HepG2 (cell line): ENCODE results near the gene DPH2. TPM values are rescaled to one million over a fixed set of nuclear protein-coding genes. Genes with fewer than 3 reads are reported as not detected.

Source experiments
- ATAC-seq: fragments of 200-7000 bp; cut with Tn5 transposase; 3 replicates; pipeline ENCODE4 v1.9.1; 2020; ENCODE audit warnings: mild to moderate bottlenecking, moderate library complexity
- BruUV-seq: library from RNA; stranded (reverse); fragments of 400-500 nt; replicated peaks from 2 replicates; lab custom pipeline; 2021; lab: Mats Ljungman, UMichigan
- CTCF ChIA-PET: fragments of 300-600 bp; formaldehyde crosslinking; extraction: SDS; loops from one replicate; lab custom pipeline; 2021; ENCODE audit warnings: low total read pairs, inconsistent platforms, low intra/inter-chr PET ratio; lab: Yijun Ruan, JAX
- POLR2A ChIA-PET: fragments of 350-600 bp; sonication (Branson Sonifier 250); formaldehyde crosslinking; loops from one replicate; lab custom pipeline; 2020; ENCODE audit warnings: antibody characterized with exemption, inconsistent platforms; lab: Yijun Ruan, JAX
- DNase-seq: peaks from one replicate; pipeline ENCODE4 v3.0.0-alpha.2; 2015; ENCODE audit warnings: low spot score
- FAIRE-seq: peaks from 3 replicates; lab custom pipeline; 2011; peaks lifted over from hg19 to GRCh38; lab: Jason Lieb, UNC
- H2AFZ ChIP-seq: one replicate; pipeline ENCODE4 v1.6.1; 2011; ENCODE audit warnings: low read length, inconsistent platforms
- H3K27ac ChIP-seq: fragments of 300-600 bp; 3 replicates; pipeline ENCODE4 v1.8.0; 2011; ENCODE audit warnings: mixed run types, mild to moderate bottlenecking, mixed read lengths, low read length, inconsistent platforms; ENCODE audit not compliant: insufficient read depth; ENCODE audit errors: extremely low read length
- H3K27me3 ChIP-seq, 2 experiments: fragments of 200-600 bp in 1 of 2; 2 replicates in 1 of 2; 3 replicates in 1 of 2; pipeline versions ENCODE4 v1.6.0 to v1.8.0; 2011; ENCODE audit warnings: low read length in 2 of 2, mild to moderate bottlenecking in 2 of 2, moderate library complexity in 2 of 2, inconsistent platforms in 1 of 2; ENCODE audit not compliant: insufficient read depth in 2 of 2, control insufficient read depth in 1 of 2
- H3K36me3 ChIP-seq, 2 experiments: fragments of 200-600 bp in 1 of 2; replicated peaks in 1 of 2; 2 replicates in 1 of 2; 3 replicates in 1 of 2; pipeline versions ENCODE4 v1.5.1 to v1.8.0; 2011; ENCODE audit warnings: low read length in 2 of 2, inconsistent platforms in 1 of 2; ENCODE audit not compliant: insufficient read depth in 2 of 2, control insufficient read depth in 1 of 2
- H3K4me1 ChIP-seq: 2 replicates; pipeline ENCODE4 v1.5.1; 2012; ENCODE audit warnings: low read length, inconsistent platforms; ENCODE audit not compliant: insufficient read depth
- H3K4me2 ChIP-seq: 2 replicates; pipeline ENCODE4 v1.6.0; 2011; ENCODE audit warnings: low read depth, low read length, inconsistent platforms
- H3K4me3 ChIP-seq, 3 experiments: fragments of 200-600 bp in 1 of 3; sonication (generic), shearing (Covaris generic) in 1 of 3; replicated peaks in 1 of 3; 2 replicates each; pipeline ENCODE4 v1.5.1; 2011 to 2016; ENCODE audit warnings: low read length in 3 of 3, inconsistent platforms in 2 of 3, low read depth in 2 of 3, mild to moderate bottlenecking in 2 of 3, control low read depth in 1 of 3, mixed read lengths in 1 of 3; ENCODE audit not compliant: insufficient read depth in 1 of 3
- H3K79me2 ChIP-seq: one replicate; pipeline ENCODE4 v1.6.1; 2011; ENCODE audit warnings: low read length, inconsistent platforms; ENCODE audit not compliant: insufficient read depth
- H3K9ac ChIP-seq: 2 replicates; pipeline ENCODE4 v1.6.0; 2011; ENCODE audit warnings: mild to moderate bottlenecking, low read depth, low read length, inconsistent platforms; ENCODE audit not compliant: insufficient read depth
- H3K9me3 ChIP-seq: 2 replicates; pipeline ENCODE4 v1.5.1; 2012; ENCODE audit warnings: mild to moderate bottlenecking, low read length
- H4K20me1 ChIP-seq: 2 replicates; pipeline ENCODE4 v1.6.0; 2011; ENCODE audit warnings: inconsistent platforms, mild to moderate bottlenecking, low read length, moderate library complexity; ENCODE audit not compliant: insufficient read depth
- AGO2 ChIP-seq: fragments of 200-400 bp; formaldehyde crosslinking; optimal IDR thresholded peaks from 2 replicates; pipeline ENCODE3; 2017; ENCODE audit warnings: mild to moderate bottlenecking, low read depth, low read length, moderate library complexity
- HIVEP1 ChIP-seq: sonication (generic); formaldehyde crosslinking; IDR thresholded peaks from 2 replicates; pipeline ENCODE4 v1.4.0; 2020; ENCODE audit warnings: mild to moderate bottlenecking, missing genetic modification reagents
- MAFG ChIP-seq: sonication (generic); formaldehyde crosslinking; IDR thresholded peaks from 2 replicates; pipeline ENCODE4 v1.5.1; 2020; ENCODE audit warnings: mild to moderate bottlenecking, missing genetic modification reagents
- MYNN ChIP-seq: sonication (generic); formaldehyde crosslinking; IDR thresholded peaks from 2 replicates; pipeline ENCODE4 v1.4.0; 2020; ENCODE audit warnings: mild to moderate bottlenecking, low read depth, missing genetic modification reagents
- PBX3 ChIP-seq: sonication (generic); formaldehyde crosslinking; IDR thresholded peaks from 2 replicates; pipeline ENCODE4 v1.8.1; 2023; ENCODE audit warnings: missing genetic modification reagents, inconsistent platforms, borderline replicate concordance
- THRA ChIP-seq: sonication (generic); formaldehyde crosslinking; IDR thresholded peaks from 2 replicates; pipeline ENCODE4 v1.4.0; 2020; ENCODE audit warnings: missing genetic modification reagents, borderline replicate concordance
- U2AF1 ChIP-seq: fragments of 200-400 bp; formaldehyde crosslinking; optimal IDR thresholded peaks from 2 replicates; pipeline ENCODE3; 2017; ENCODE audit warnings: mild to moderate bottlenecking, low read depth, low read length
- YY1 ChIP-seq: IDR thresholded peaks from 2 replicates; pipeline ENCODE4 v1.6.1; 2011; ENCODE audit warnings: low read length, low read depth, moderate library complexity, mild to moderate bottlenecking; ENCODE audit not compliant: insufficient read depth, insufficient replicate concordance
- ZNF207 ChIP-seq: fragments of 450-650 bp; IDR thresholded peaks from 2 replicates; pipeline ENCODE4 v1.6.1; 2016; ENCODE audit warnings: antibody characterized with exemption, borderline replicate concordance
- ZNF7 ChIP-seq: IDR thresholded peaks from 2 replicates; pipeline ENCODE4 v1.6.1; 2016; ENCODE audit warnings: missing biosample characterization, missing genetic modification reagents
- ZNF879 ChIP-seq: sonication (generic); formaldehyde crosslinking; IDR thresholded peaks from 2 replicates; pipeline ENCODE4 v1.8.1; 2023; ENCODE audit warnings: missing genetic modification reagents
- ZSCAN12 ChIP-seq: sonication (generic); formaldehyde crosslinking; IDR thresholded peaks from 2 replicates; pipeline ENCODE4 v1.9.0; 2021; ENCODE audit warnings: mild to moderate bottlenecking, missing genetic modification reagents
- WGBS: methylation state at CpG from one replicate; pipeline ENCODE4 v1.1.6; 2017; ENCODE audit warnings: low lambda C conversion rate; 5-methylcytosine and 5-hydroxymethylcytosine counted together
- in situ Hi-C: cut with HindIII; loops from 2 replicates; pipeline ENCODE4 v1.10.0; 2017; ENCODE audit warnings: low pct_unique_long_range_greater_than_20kb; ENCODE audit not compliant: extremely low pct_ligation_motif_present
- intact Hi-C: fragments of 100-400 bp; cut with micrococcal nuclease; formaldehyde crosslinking; loops from one replicate; pipeline ENCODE4 v1.10.0; 2022; ENCODE audit not compliant: unreplicated experiment
- polyA plus RNA-seq, 8 experiments: library from polyadenylated mRNA; depleted of rRNA in 3 of 8; stranded (reverse) in 7 of 8; unstranded in 1 of 8; fragments of >200 nt; fragmentation: Illumina TruSeq in 4 of 8; extraction: Trizol in 4 of 8; gene quantifications; 2 replicates each; pipeline versions ENCODE4 v1.2.1 to v1.2.3, GENCODE V29; 2011 to 2016; ENCODE audit warnings: low read depth in 4 of 8, missing spikeins in 1 of 8, mixed read lengths in 1 of 8; ENCODE audit not compliant: insufficient read depth in 1 of 8
- total RNA-seq, 5 experiments: library from RNA; depleted of rRNA; stranded (reverse); fragments of >200 nt; fragmentation: Illumina TruSeq; extraction: Trizol; gene quantifications; 2 replicates each; pipeline ENCODE4 v1.2.3, GENCODE V29; 2016; ENCODE audit warnings: low read depth in 1 of 5

DPH2 gene
- total and polyA plus RNA-seq, 2 of the 13 experiments (the other 11 are each of a cell fraction or from before 2014, with no cell fraction given), result 32.2 to 38.3 TPM

GRCh38 chr1:44016041-44016889 is 46.5 kb downstream of the DPH2 start:
- in situ Hi-C loops (no loop called here), intact Hi-C loops (no loop called here)
- FAIRE-seq (no peak), ATAC-seq (no peak), DNase-seq (no peak)
- Histone ChIP-seq H3K27ac (no peak overlapping the region), H3K79me2 (no peaks in the 10 kb centered on the region), H2AFZ (no peak overlapping the region), H3K9me3 (no peaks in the 10 kb centered on the region), H4K20me1 (no peaks in the 10 kb centered on the region), H3K4me3 (no peak overlapping the region), H3K27me3 (no peaks in the 10 kb centered on the region), H3K4me1 (peaks cover 41% of the 10 kb centered on the region), H3K36me3 (peaks cover 0 to 10% of the 10 kb centered on the region in 2 experiments; a peak in 3 of 5 replicates), H3K4me2 (no peak overlapping the region), H3K9ac (no peak overlapping the region)
- TF ChIP-seq ZNF879, result no peak
- no peak for TF ChIP-seq ZNF207
- no peak for TF ChIP-seq ZSCAN12 (CRISPR knock-in tag)
- TF ChIP-seq YY1, result no peak
- ChIA-PET POLR2A (no interaction called here), CTCF (no interaction called here)
- WGBS, result 89% methylated on average over 12 of the region's 20 CpGs
- BruUV-seq, result no TSS peak

- no peaks in the 10 kb centered on the region for H3K27me3 ChIP-seq
- FAIRE-seq, result no peak
- no peaks in the 10 kb centered on the region for H3K9me3 ChIP-seq
- no peak overlapping the region for H3K9ac ChIP-seq
- no peak overlapping the region for H3K27ac ChIP-seq
- in situ Hi-C loops (no loop called here), intact Hi-C loops (no loop called here)
- no peaks in the 10 kb centered on the region for H3K79me2 ChIP-seq
- H3K4me2 ChIP-seq, result no peak overlapping the region
- CTCF ChIA-PET, result no interaction called here
- DNase-seq, result no peak
- H2AFZ ChIP-seq, result no peak overlapping the region
- H4K20me1 ChIP-seq, result no peaks in the 10 kb centered on the region
- H3K4me3 ChIP-seq, result no peak overlapping the region
- no peak for ATAC-seq
- H3K36me3 ChIP-seq, result peaks cover 0 to 12% of the 10 kb centered on the region in 2 experiments; a peak in 3 of 5 replicates
- peak; percentile 36 for TF ChIP-seq AGO2
- TF ChIP-seq ZNF7 (CRISPR knock-in tag), result no peak
- no peak for TF ChIP-seq HIVEP1 (CRISPR knock-in tag)
- no peak for TF ChIP-seq U2AF1
- no peak for TF ChIP-seq MYNN
- no peak for TF ChIP-seq MAFG
- no peak for TF ChIP-seq PBX3 (CRISPR knock-in tag)
- TF ChIP-seq THRA (CRISPR knock-in tag), result no peak
- POLR2A ChIA-PET, result no interaction called here
- WGBS, result 96% methylated on average over 20 of the region's 20 CpGs
- peaks cover 34% of the 10 kb centered on the region for H3K4me1 ChIP-seq
- BruUV-seq, result no TSS peak
Observed at GRCh38 chr1:44016890-44017400, 47.1 kb downstream of the DPH2 start.
